ENCODE measurements around the gene ATR. TPM values are rescaled to one million over a fixed set of nuclear protein-coding genes. Genes with fewer than 3 reads are reported as not detected.

The ATR gene
- total and polyA plus RNA-seq, 9 of the 15 experiments (the other 6 are each of a cell fraction or from before 2014, with no cell fraction given): 18.0 to 37.8 (median 23.2) TPM

- no peak for TF ChIP-seq ARID3B (CRISPR knock-in tag; IDR thresholded peaks at IDR 0.05; ENCODE audit: borderline replicate concordance)
- TF ChIP-seq CREB3L1 (IDR thresholded peaks at IDR 0.05; ENCODE audit: borderline replicate concordance, low read depth): peak; percentile 71; the same call in 1 of the 2 replicates
- no peak for TF ChIP-seq SFPQ (IDR thresholded peaks at IDR 0.05; ENCODE audit: low read depth, low read length)
- TF ChIP-seq YBX1 (IDR thresholded peaks at IDR 0.05): no peak
- 0 out of 2 replicates have a peak, but pooled peaks have one; percentile 40 for TF ChIP-seq NR1H2 (CRISPR knock-in tag; IDR thresholded peaks at IDR 0.05)
- TF ChIP-seq SNRNP70 (optimal IDR thresholded peaks at IDR 0.05; ENCODE audit: low read depth, low read length): no peak
- no peak for TF ChIP-seq ZNF280A (IDR thresholded peaks at IDR 0.05; ENCODE audit: low read depth, partially characterized antibody)
- TF ChIP-seq NCOA4 (IDR thresholded peaks at IDR 0.05; ENCODE audit: partially characterized antibody): no peak
- TF ChIP-seq ZNF740 (CRISPR knock-in tag; IDR thresholded peaks at IDR 0.05): no peak
- no peak for TF ChIP-seq ZNF740 (tag; IDR thresholded peaks at IDR 0.05)
- TF ChIP-seq ZNF217 (CRISPR knock-in tag; IDR thresholded peaks at IDR 0.05): no peak
- TF ChIP-seq HMBOX1 (IDR thresholded peaks at IDR 0.05): no peak
- TF ChIP-seq TEAD4 (IDR thresholded peaks at IDR 0.05; ENCODE audit: low read length): peak; percentile 41
- no peak for TF ChIP-seq TEAD4 (CRISPR knock-in tag; IDR thresholded peaks at IDR 0.05; ENCODE audit: borderline replicate concordance)
- no peak for TF ChIP-seq ZBTB26 (CRISPR knock-in tag; IDR thresholded peaks at IDR 0.05)
- no peak for TF ChIP-seq ZNF133 (CRISPR knock-in tag; IDR thresholded peaks at IDR 0.05)
Observed at GRCh38 chr3:142447852-142448823, 130.4 kb downstream of the ATR start, which contains the start of gene XRN1 (continued).
